K562 (cell line): ENCODE results near the gene SOAT2. TPM values are rescaled to one million over a fixed set of nuclear protein-coding genes. Genes with fewer than 3 reads are reported as not detected.
A peak's percentile ranks its signal among the peaks of the same experiment; 100 is the strongest.

Experiments used
- ADNP ChIP-seq: fragments of 200-800 bp; sonication (Bioruptor generic); IDR thresholded peaks from 2 replicates; pipeline ENCODE4 v1.6.1; 2016; ENCODE audit warnings: missing genetic modification characterization, missing compliant biosample characterization
- CEBPB ChIP-seq: fragments of 450-650 bp; IDR thresholded peaks from 2 replicates; pipeline ENCODE4 v1.6.1; 2016; ENCODE audit warnings: missing genetic modification characterization, missing compliant biosample characterization
- EHMT2 ChIP-seq: fragments of 450-650 bp; IDR thresholded peaks from 2 replicates; pipeline ENCODE4 v1.6.1; 2018; ENCODE audit warnings: antibody characterized with exemption
- ELF4 ChIP-seq: fragments of 450-650 bp; formaldehyde crosslinking; IDR thresholded peaks from 2 replicates; pipeline ENCODE4 v1.4.0; 2022; ENCODE audit warnings: missing genetic modification characterization
- HMBOX1 ChIP-seq: sonication (generic); IDR thresholded peaks from 2 replicates; pipeline ENCODE4 v1.6.1; 2016
- HSF4 ChIP-seq: fragments of 250-450 bp; sonication (Bioruptor Pico); IDR thresholded peaks from 2 replicates; pipeline ENCODE4 v2.1.2; 2022; ENCODE audit warnings: mild to moderate bottlenecking, moderate library complexity, borderline replicate concordance
- IRF9 ChIP-seq: fragments of 450-650 bp; IDR thresholded peaks from 2 replicates; pipeline ENCODE4 v1.6.1; 2016; ENCODE audit warnings: missing biosample characterization, missing genetic modification characterization
- POLR2B ChIP-seq: fragments of 450-650 bp; IDR thresholded peaks from 2 replicates; pipeline ENCODE4 v1.6.1; 2018; ENCODE audit warnings: low read depth; ENCODE audit not compliant: partially characterized antibody
- SAFB ChIP-seq: fragments of 200-400 bp; formaldehyde crosslinking; IDR thresholded peaks from 2 replicates; pipeline ENCODE4 v1.6.1; 2017; ENCODE audit warnings: low read depth, low read length, borderline replicate concordance
- SP1 ChIP-seq: sonication (generic); formaldehyde crosslinking; IDR thresholded peaks from 2 replicates; pipeline ENCODE4 v1.8.1; 2022; ENCODE audit warnings: mild to moderate bottlenecking, missing genetic modification reagents
- SP2 ChIP-seq: IDR thresholded peaks from 2 replicates; pipeline ENCODE4 v1.6.1; 2011; ENCODE audit warnings: mild to moderate bottlenecking, low read depth, low read length, moderate library complexity; ENCODE audit not compliant: poor library complexity, severe bottlenecking; ENCODE audit errors: extremely low read depth
- ZFP1 ChIP-seq: fragments of 450-650 bp; formaldehyde crosslinking; IDR thresholded peaks from 2 replicates; pipeline ENCODE4 v1.4.0; 2020; ENCODE audit warnings: mild to moderate bottlenecking, mixed read lengths
- ZFPM2 ChIP-seq: fragments of 250-450 bp; sonication (Bioruptor Pico); IDR thresholded peaks from 2 replicates; pipeline ENCODE4 v1.5.1; 2022; ENCODE audit warnings: mild to moderate bottlenecking
- ZNF175 ChIP-seq: fragments of 200-800 bp; sonication (Bioruptor generic); IDR thresholded peaks from 2 replicates; pipeline ENCODE4 v1.6.1; 2016; ENCODE audit warnings: low read depth, mild to moderate bottlenecking, missing genetic modification characterization, missing compliant biosample characterization
- ZNF668 ChIP-seq: fragments of 250-450 bp; sonication (Bioruptor Pico); IDR thresholded peaks from 2 replicates; pipeline ENCODE4 v1.8.0; 2022; ENCODE audit warnings: mild to moderate bottlenecking, inconsistent platforms
- ZSCAN32 ChIP-seq: fragments of 450-650 bp; formaldehyde crosslinking; IDR thresholded peaks from 2 replicates; pipeline ENCODE4 v1.4.0; 2020; ENCODE audit warnings: mild to moderate bottlenecking, moderate library complexity
- polyA plus RNA-seq, 8 experiments: library from polyadenylated mRNA; depleted of rRNA in 4 of 8; stranded (reverse) in 5 of 8; unstranded in 3 of 8; fragments of >200 nt; fragmentation: Nextera tagmentation in 2 of 8; fragmentation: Illumina TruSeq in 1 of 8; extraction: Ambion mirVana in 2 of 8; extraction: Trizol in 1 of 8; gene quantifications; 2 replicates each; pipeline versions ENCODE4 v1.2.1 to v1.2.3, GENCODE V29; 2011 to 2014; ENCODE audit warnings: inconsistent platforms in 1 of 8, missing spikeins in 1 of 8
- total RNA-seq, 7 experiments: library from RNA; depleted of rRNA in 6 of 7; stranded (reverse); fragments of >200 nt in 6 of 7; fragmentation: Illumina TruSeq in 2 of 7; extraction: Trizol in 2 of 7; gene quantifications; 2 replicates each; pipeline versions ENCODE4 v1.2.1 to v1.2.3, GENCODE V29; 2011 to 2021; ENCODE audit warnings: low replicate concordance in 1 of 7
- TF ChIP-seq, protein P1 (sequence below): sonication (generic); formaldehyde crosslinking; IDR thresholded peaks from 2 replicates; pipeline ENCODE4 v1.8.0; 2022; ENCODE audit warnings: mild to moderate bottlenecking, missing genetic modification reagents
- TF ChIP-seq, protein P2 (sequence below): fragments of 250-450 bp; sonication (Bioruptor Pico); IDR thresholded peaks from 2 replicates; pipeline ENCODE4 v1.4.0; 2020; ENCODE audit warnings: borderline replicate concordance
- TF ChIP-seq, protein P3 (sequence below), 2 experiments: fragments of 450-650 bp in 1 of 2; sonication (generic) in 1 of 2; formaldehyde crosslinking in 1 of 2; IDR thresholded peaks in 1 of 2; conservative IDR thresholded peaks in 1 of 2; 2 replicates each; pipeline versions ENCODE4 v1.6.1 to v1.8.1; 2016 to 2023; ENCODE audit warnings: mild to moderate bottlenecking in 2 of 2, moderate library complexity in 2 of 2, inconsistent platforms in 1 of 2, missing genetic modification reagents in 1 of 2
- TF ChIP-seq, protein P4 (sequence below): fragments of 450-650 bp; IDR thresholded peaks from 2 replicates; pipeline ENCODE4 v1.6.1; 2018; ENCODE audit warnings: mild to moderate bottlenecking, low read depth; ENCODE audit not compliant: partially characterized antibody

SOAT2 gene
- total and polyA plus RNA-seq, 9 of the 15 experiments (the other 6 are each of a cell fraction or from before 2014, with no cell fraction given) = 0.04 TPM; not detected in 8

- TF ChIP-seq ZNF175 (CRISPR knock-in tag) = no peak
- TF ChIP-seq ZFP1 (CRISPR knock-in tag) = 0 out of 2 replicates have a peak, but pooled peaks have one; percentile 42
- TF ChIP-seq EHMT2 = no peak
- no peak for TF ChIP-seq ELF4
- TF ChIP-seq ZSCAN32 (CRISPR knock-in tag) = no peak
- no peak for TF ChIP-seq SP1 (CRISPR knock-in tag)
- TF ChIP-seq, protein P1, sequence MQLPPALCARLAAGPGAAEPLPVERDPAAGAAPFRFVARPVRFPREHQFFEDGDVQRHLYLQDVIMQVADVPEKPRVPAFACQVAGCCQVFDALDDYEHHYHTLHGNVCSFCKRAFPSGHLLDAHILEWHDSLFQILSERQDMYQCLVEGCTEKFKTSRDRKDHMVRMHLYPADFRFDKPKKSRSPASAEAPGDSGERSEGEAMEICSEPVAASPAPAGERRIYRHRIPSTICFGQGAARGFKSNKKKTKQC (CRISPR knock-in tag) = no peak
- TF ChIP-seq SAFB = no peak
- TF ChIP-seq, protein P2, sequence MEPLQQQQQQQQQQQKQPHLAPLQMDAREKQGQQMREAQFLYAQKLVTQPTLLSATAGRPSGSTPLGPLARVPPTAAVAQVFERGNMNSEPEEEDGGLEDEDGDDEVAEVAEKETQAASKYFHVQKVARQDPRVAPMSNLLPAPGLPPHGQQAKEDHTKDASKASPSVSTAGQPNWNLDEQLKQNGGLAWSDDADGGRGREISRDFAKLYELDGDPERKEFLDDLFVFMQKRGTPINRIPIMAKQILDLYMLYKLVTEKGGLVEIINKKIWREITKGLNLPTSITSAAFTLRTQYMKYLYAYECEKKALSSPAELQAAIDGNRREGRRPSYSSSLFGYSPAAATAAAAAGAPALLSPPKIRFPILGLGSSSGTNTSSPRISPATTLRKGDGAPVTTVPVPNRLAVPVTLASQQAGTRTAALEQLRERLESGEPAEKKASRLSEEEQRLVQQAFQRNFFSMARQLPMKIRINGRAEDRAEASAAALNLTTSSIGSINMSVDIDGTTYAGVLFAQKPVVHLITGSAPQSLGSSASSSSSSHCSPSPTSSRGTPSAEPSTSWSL (CRISPR knock-in tag) = no peak
- TF ChIP-seq, protein P3, sequence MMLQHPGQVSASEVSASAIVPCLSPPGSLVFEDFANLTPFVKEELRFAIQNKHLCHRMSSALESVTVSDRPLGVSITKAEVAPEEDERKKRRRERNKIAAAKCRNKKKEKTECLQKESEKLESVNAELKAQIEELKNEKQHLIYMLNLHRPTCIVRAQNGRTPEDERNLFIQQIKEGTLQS (IDR thresholded peaks at IDR 0.05) = no peak
- TF ChIP-seq, protein P3 (CRISPR knock-in tag; conservative IDR thresholded peaks at IDR 0.05) = no peak
- no peak for TF ChIP-seq HMBOX1
- TF ChIP-seq ADNP (tag) = no peak
- no peak for TF ChIP-seq SP2
- peak; percentile 92 for TF ChIP-seq ZFPM2 (CRISPR knock-in tag)
- TF ChIP-seq ZNF668 = peak; percentile 69; the same call in 1 of the 2 replicates
- no peak for TF ChIP-seq CEBPB (tag)
- no peak for TF ChIP-seq POLR2B
- TF ChIP-seq, protein P4, sequence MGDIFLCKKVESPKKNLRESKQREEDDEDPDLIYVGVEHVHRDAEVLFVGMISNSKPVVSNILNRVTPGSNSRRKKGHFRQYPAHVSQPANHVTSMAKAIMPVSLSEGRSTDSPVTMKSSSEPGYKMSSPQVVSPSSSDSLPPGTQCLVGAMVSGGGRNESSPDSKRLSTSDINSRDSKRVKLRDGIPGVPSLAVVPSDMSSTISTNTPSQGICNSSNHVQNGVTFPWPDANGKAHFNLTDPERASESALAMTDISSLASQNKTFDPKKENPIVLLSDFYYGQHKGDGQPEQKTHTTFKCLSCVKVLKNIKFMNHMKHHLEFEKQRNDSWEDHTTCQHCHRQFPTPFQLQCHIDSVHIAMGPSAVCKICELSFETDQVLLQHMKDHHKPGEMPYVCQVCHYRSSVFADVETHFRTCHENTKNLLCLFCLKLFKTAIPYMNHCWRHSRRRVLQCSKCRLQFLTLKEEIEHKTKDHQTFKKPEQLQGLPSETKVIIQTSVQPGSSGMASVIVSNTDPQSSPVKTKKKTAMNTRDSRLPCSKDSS = no peak
- TF ChIP-seq HSF4 (CRISPR knock-in tag) = no peak
- no peak for TF ChIP-seq IRF9
Observed at GRCh38 chr12:53147653-53148052, 44.4 kb downstream of the SOAT2 start (continued).
